Stimulated activated CD4-positive, alpha-beta T cell treated with anti-CD3 and anti-CD28 coated beads, Interleukin-1b, Interleukin-23, amount 100 ng/mL, for 48 hours (primary cell): ENCODE measurements around the gene WDR70.
"Not testable (repeated sequence)": the region's sequence is repeated elsewhere in the genome, so short reads cannot be mapped to it uniquely, and the experiment has no call there.

ENCODE experiments used
- DNase-seq: peaks from one replicate; pipeline ENCODE4 v3.0.0-alpha.2; 2020

The WDR70 gene

DNA sequence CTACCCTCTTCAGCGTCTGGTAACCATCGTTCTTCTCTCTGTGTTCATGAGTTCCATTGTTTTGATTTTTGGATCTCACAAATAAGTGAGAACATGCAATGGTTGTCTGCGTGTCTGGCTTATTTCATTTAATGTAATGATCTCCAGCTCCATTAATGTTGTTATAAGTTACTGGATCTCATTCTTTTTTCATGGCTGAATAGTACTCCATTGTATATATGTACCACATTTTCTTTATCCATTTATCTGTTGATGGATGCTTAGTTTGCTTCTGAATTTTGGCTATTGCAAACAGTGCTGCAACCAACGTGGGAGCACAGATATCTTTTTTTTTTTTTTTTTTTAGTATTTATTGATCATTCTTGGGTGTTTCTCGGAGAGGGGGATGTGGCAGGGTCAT is 139.2 kb downstream of the WDR70 start:
- DNase-seq = not testable (repeated sequence)

DNA sequence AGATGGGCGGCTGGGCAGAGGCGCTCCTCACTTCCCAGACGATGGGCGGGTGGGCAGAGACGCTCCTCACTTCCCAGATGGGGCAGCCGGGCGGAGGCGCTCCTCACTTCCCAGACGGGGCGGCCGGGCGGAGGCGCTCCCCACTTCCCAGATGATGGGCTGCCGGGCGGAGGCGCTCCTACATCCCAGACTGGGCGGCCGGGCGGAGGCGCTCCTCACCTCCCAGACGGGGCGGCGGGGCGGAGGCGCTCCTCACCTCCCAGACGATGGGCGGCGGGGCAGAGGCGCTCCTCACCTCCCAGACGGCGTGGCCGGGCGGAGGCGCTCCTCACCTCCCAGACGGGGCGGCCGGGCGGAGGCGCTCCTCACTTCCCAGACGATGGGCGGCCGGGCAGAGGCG is 140.2 kb downstream of the WDR70 start:
- no peak for DNase-seq

DNA sequence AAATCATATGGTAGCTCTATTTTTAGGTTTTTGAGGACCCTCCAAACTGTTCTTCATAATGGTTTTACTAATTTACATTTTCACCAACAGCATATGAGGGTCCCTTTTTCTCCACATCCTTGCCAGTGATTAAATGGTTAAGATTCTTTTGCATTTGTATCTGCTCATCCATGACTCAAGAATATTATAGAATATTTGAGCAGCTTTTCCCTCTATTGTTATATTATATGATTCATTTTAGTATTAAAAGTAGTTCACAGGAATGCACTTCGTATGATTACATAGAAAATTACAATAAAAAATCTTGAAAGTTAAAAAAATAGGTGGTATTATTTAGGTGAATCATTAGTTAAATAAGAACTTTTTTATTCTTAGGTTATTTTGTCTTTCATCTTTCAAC is 140.7 kb downstream of the WDR70 start:
- no peak for DNase-seq

DNA sequence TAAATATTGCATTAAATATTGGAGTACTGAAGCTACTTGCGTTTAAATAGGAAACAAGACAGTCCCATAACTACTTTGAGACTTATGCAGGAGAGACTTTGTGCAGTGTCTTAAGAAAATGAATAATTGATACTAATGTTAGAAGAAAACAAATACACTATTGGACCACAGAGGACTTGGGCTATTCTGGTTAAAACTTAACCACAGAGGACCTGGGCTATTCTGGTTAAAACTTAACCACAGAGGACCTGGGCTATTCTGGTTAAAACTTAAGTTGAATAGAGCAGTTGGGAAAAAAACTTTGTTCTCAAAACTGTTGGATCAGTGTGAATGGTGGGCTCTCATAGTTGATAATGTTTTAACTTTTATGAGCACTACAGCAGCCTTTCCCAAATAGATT is 141.7 kb downstream of the WDR70 start:
- no peak for DNase-seq

DNA sequence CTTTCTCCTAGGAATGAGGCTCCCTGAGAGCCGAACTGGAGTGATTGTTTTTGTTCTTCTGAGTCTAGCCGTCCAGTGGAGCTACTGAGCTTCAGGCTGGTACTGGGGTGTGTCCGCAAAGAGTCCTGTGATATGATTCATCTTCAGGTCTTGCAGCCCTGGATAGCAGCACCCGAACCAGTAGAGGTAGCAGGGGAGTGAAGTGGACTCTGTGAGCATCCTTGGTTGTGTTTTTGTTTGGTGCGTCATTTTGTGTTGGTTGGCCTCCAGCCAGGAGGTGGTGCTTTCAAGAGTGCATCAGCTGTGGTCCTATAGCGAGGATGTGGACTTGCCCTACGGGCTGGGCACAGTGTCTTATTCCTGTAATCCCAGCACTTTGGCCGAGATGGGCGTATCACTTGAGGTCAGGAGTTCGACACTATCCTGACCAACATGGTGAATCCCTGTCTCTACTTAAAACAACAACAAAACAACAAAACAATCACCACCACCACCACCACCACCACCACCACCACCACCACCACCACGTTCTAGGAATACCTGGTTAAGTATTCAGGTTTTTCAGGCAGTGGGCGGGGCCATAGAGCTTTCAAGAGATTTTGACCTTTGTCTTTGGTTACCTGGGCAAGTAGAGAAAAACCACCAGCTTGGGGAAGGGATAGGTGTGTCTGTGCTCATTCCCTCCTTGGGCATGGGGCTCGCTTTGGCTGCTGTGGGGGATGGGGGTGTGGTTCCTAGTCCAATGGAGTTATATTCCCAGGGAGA is 154.0 kb downstream of the WDR70 start:
- no peak for DNase-seq

DNA sequence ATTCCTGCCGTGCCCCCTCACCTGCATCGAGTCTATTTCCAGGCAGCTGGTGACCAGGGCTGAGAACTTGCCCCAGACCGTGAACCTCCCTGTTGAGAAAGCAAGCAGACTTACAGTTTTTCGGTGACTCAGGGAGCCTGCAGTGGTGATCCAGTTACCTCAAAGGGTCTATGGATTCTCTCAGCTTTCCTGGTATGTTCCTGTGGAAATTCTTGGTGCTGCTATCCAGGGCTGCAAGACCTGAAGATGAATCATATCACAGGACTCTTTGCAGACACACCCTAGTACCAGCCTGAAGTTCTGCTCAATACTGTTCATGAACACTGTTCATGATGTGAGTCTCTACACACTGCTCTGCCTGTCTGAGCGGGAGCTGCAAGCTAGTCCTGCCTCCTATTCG is 154.7 kb downstream of the WDR70 start:
- no peak for DNase-seq

DNA sequence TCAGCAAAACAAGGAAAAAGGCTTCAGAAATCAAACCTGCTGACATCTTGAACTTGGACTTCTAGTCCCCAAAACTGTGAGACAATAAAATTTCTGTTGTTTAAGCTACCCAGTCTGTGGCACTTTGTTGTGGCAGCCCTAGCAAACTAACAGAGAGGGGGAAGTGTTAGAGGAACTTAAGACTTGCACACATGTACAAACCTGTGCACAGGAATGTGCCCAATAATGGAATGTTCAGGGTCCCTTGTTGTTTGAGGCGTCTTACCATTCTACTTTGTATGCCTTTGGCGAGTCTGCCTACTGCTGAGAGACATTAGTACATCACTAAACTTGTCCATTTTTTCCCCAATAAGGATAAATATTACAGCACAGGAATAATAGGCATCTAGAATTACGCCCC is 160.3 kb downstream of the WDR70 start:
- DNase-seq = no peak

DNA sequence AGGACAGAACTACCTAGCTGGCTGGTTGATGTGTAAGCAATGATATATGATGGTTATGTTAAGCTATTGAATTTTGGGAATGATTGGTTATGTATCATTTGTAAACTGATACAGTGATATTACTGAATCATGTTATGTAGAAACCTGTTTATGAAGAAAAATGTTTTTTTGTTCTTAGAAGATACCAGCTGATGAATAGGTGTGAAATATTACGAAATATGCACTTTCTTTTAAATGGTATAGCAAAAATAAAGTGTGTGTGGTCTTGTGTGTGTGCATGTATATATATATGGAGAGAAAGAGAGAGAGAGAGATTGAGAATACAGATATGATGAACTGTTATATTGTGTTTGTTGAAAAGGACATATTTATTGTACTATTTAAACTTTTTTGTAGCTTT is 164.1 kb downstream of the WDR70 start:
- DNase-seq = no peak

DNA sequence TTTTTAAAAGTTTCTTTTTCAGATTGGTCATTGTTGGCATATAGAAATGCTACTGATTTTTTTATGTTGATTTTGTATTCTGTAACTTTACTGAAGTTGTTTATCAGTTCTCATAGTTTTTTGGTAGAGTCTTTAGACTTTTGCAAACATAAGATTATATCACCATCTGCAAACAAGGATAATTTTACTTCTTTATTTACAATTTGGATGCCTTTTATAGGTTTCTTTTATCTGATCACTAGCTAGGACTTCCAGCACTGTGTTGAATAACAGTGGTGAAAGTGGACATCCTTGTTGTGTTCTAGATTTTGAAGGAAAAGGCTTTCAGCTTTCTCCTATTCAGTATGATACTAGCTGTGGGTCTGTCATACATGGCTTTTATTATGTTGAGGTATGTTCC is 170.3 kb downstream of the WDR70 start:
- no peak for DNase-seq

DNA sequence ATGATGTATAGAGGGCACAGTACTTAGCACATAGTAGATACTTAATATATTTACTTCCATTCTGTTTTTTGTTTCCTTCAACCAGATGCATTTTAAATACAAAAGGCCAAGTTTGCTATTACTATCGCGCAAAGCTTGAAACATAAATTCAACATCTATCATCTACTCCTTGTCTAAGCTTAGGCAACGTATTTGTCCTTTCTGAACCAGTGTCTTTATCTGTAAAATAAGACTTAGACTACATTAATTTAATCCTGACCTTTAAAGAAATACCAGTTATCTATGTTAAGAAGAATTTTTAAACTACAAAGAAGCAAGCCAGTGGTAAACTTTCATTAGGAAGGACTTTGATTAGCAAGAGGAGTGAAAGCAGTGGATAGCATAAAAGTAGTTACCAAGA is 173.0 kb downstream of the WDR70 start:
- DNase-seq = no peak

DNA sequence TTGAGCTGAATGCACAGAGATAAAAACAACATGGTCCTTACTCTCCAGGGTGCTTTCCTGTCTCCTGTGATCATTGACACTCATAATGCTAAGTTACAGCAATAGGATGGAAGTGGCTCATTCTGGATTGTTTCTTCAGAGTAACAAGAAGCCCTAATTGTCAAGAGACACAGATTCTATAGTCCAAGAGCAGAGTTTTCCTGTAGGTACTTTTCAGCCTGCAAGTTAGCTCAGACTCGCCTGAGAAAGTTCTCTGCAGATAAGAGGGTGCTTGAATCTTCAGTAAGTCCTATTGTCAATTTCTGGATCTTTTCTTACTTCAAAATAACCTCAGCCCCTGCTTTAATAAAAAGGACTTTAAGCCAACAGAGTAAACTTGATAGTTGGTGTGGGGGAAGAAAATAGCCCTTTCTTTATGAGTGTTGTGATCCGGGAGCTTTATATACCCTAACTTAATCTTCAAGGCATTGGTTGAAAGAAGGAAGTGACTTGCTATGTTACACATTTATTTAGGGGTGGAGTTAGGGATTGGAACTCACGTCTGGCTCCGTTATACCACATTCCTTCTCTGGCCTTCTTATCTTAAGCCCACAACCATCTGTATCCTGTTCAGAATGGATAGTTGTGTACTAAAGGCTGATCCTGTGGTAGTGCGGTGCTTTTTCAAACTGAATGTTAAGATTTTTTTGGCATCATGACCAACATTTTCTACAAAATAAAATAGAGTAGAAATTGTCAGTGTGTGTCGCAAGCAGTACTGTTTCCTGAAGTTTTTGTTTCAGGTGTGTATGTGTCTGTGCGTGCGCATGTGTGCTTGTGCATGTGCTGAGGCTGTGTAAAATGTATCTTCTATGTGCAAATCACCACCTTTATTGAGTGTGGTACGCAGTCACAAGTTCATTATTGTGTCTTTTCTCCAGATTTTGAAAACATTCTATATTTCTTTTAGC is 173.9 kb downstream of the WDR70 start:
- no peak for DNase-seq

DNA sequence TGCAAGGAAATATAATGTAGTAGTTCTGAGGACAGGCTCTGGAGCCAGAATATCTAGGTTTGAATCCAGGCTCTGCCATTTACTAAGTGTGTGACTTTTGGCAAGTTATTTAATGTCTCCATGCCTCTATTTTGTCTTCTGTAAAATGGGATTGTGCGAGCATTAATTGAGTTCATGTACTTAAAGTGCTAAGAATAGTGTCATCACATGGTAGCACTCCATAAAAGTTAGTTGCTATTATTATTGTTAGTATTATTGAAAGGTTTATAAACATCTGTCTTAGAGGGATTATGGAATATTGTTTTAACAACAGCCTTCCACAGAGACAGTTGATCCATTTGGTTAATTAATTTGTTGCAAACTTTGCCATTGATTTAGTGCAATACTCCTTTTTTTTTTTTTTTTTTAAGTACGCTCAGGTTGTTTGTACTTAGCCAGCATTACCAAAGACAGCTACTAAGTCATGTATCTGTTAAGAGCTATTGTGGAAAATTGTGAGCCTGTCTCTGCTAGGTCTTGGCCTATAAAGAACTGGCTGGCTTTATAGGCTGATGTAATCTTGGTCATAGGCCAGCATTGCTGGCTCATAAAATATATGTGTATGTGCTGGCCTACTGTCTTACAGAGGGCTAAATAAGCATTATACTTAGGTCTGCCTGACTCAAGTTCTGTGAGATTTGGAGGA is 174.7 kb downstream of the WDR70 start:
- no peak for DNase-seq

DNA sequence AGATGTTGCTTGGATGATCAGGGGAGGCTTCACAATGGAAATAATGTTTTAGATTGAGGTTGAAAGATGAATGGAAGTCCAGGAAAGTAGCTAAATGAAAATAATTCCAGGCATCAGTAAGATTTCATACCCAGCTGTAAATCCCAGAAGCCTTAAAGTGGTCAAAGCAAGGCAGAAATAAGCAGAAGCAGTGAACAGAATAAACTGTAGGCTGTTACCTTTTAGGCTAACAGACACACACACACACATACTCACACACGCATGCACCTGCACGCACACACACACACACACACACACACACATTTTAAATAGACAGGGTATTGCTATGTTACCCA is 175.3 kb downstream of the WDR70 start:
- DNase-seq = no peak

DNA sequence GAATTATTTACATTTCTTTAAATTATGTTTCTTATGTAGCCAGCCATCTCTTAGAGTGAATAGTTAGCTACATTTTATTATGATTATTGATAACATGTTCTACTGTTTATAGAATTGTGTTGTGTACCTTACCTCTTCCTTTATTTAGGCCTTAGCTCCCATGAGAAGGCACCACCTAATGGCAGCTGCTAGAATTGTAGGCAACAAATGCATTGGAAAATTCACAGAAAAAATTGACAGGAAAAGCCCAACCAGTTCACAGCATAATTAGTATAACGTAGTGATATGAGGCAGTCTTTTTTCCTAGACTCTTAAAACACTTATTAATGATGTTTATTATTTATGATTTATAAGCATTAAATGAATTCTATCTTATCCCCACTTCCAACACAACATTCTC is 175.8 kb downstream of the WDR70 start:
- DNase-seq = no peak

DNA sequence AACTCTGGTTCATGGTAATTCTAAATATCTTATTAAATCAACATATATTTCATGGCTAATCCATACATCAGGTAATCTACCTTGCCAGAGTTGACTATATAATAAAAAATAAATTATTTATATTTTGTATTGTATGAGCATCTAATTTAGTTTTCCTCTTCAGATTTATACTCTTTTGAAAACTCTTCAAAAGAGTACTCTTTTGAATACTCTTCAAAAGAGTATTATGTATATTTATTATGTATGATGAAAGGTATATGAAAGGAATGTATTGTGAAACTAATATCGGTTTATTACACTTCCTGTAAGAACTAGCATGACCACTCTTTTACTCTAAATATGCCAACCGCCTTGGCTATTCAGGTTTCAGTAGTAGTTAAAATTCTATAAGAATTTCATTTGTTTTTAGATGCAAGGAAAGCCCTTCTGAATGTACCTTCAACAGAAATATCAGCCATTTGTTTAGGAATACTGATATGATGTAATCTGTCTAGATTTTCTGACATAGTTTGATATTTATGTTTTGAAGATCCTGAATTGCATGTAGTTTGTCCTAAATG is 178.7 kb downstream of the WDR70 start:
- DNase-seq = no peak

DNA sequence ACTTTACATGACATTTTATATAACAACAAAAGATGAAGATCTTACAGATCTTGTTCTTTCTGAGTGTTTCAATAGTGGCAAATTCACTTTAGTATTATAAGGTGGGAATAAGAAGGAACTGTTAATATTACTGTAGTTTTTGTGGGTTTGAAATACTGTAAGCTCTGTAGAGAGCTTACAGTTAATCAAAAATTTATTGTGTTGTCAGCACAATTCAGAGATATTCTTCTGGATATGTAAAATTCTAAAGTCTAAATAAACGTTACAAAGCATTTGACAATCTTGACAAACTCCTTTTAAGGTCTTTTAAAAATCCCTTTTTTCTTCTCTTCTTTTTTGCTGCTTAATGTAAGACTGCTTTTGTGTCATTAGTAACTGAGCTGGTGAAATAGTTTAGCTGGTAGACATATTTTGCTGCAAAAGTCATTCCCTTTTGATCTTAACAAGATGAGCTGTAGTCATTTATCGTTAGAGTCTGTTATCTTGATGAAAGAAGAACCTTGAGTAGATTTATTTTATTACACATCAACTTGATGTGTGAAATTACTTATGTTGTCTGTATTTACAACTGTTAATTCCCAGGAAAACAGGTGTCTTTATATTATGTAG is 186.0 kb downstream of the WDR70 start:
- DNase-seq = no peak

DNA sequence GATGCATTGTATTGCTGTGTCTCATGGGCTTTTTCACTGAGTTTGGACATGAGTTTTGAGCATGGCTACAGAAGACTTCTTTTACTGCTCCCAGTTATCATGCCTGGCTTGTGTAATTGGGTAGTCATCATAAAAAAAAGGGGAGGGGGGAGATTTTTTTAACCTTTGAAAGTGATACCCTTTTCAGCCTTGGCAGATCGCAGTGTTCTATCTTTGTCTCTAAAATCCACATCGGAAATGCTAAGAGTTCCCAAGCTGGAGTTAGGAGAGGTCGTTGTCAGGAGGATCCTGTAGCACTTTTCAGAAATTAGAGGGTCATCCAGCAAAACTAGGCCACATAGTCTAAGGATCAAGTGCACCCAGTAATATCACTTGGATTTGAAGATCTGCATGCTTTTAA is 188.4 kb downstream of the WDR70 start:
- no peak for DNase-seq

DNA sequence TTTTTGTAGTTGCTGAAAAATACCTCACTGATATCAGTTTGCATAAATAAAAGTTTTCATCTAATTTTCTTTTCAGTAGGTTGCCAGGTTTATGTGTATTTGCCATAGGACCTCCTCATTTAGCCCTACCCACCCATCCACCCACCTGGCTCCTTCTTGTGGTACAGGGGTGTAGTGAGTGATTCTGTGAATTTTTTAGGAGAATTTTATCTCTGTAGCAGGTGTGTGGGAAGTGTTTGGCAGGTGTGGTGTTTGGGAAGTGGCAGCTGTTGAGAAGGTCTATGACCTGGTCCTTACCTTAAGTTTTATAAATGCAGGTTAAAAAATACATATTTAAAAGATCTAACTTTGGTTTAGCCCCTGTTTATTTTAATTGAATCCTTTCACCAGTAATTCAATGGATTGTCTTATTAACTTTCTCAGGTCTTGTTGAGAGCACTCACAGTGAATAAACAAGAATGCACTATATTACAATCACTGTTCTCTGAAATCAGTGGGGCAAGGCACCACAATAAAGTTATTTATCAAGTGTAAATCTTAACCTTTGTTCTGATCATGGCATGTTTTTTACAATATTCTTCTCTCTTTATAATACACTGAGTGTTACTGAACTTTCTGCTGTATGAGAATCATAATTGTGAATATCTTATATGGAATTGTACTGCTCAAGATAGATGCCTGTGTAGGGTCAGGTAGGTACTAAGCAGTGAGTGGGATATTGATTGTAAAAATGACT is 189.1 kb downstream of the WDR70 start:
- DNase-seq = no peak

DNA sequence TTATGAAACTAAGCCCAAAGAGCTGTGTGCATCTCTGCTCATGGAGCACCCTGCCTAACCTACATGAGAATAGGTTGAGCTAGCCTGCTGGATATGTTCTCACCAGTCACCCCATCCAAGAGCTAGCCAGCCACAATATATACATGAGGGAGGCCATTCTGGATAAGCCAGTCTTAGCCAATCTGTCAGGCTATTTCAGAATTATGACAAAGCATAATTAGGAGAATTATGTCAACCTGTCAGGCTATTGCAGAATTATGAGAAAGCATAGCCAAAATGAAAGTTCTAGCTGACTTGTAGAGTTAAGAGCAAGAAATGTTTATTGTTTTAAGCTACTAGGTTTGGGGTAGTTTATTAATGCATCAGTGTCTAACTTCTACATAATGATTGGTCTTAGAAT is 189.8 kb downstream of the WDR70 start:
- DNase-seq = no peak

DNA sequence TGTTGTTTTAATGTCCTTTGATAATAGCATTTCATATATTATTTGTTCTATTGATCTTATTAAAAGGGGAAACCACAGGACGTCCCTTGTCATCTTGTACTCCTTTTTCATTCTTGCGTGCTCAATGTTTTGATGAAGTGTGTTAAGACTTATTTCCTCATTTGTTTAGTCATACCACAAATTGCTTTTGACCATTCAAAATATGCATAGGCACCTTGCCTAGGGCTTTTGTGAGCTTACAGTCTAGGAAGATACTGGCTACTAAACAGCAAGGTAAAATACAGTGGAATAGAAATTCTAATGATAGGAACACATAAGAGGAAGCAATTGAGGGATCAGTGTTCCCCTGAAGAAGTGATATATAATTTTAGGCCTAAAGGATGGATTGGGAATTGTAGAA is 190.3 kb downstream of the WDR70 start:
- no peak for DNase-seq

DNA sequence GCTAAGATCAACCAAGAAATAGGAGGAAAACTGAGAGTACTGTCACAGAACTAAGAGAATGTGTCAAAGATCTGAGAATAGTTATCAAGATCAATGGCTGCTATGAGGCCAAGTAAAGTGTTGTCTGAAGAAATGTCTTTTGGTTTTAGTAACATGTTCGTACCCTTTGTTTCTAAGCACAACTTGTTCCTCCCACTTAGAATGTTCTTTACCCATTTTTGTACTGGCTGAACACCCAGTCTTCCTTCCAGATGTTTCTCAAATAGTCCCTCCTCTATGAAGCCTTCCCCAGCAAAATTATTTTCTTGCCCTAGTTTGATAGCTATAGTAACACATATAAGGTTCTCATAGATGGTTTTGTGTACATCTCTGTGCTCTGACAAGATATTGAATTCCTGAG is 191.5 kb downstream of the WDR70 start:
- no peak for DNase-seq

DNA sequence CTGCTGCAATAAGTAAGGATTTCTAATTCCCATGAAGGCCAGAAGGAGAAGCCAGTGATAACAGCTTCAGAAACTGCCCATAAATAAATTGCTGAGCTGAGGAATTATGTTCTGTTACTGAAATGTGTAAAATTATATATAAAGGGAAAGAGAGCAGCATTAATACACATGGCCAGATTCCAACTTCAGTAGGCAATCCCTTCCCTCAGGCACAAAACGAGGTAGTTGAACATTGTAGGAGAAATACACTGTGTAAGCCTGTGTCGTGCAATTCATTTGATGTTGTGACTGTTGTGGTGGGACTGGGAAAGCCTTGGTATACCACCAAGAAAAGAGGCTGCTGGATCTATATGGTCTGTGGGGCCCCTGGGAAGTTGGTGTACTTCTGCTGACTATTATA is 192.9 kb downstream of the WDR70 start:
- no peak for DNase-seq
